GM21723 (cell line): Measurements from ENCODE around the gene YTHDF1.
"Not testable (repeated sequence)": the region's sequence is repeated elsewhere in the genome, so short reads cannot be mapped to it uniquely, and the experiment has no call there.

ENCODE experiments used
- ATAC-seq: cut with Tn5 transposase; IDR thresholded peaks from one replicate; pipeline ENCODE4 v1.9.1; 2021; ENCODE audit warnings: mild to moderate bottlenecking, moderate library complexity; ENCODE audit not compliant: unreplicated experiment

Gene YTHDF1

DNA sequence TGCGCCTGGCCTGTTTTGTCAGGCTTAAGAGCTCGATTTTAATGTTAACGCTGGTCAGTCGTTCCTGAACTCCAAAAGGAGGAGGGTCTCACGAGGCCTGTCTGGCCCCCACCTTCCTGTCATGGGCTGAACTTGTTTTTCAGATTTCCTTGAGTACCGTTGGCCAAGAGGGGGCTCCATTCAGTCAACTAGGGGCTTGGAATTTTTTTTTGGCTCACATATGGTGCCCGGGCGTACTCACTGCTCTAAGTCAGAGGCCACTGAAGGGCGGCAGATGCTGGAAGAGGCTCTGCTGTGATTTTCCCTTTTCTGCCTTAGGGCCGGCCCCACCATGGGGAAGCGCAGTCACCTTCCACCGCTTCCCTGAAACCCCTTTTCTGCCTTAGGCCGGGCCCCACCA, 12.9 kb upstream of the YTHDF1 start:
- no peak for ATAC-seq

DNA sequence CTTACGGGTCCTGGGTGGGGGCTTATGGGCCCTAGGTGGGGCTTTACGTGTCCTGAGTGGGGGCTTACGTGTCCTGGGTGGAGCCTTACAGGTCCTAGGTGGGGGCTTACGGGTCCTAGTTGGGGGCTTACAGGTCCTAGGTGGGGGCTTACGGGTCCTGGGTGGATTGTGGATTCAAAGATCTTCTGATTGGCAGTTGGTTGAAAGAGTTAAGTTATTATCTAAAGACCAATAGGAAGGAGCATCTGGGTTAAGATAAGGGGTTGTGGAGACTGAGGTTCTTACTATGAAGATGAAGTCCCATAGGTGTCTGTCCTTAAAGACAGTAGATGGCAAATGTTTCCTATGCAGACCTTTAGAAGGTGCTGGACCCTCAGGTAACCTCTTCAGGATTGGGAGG, 11.3 kb upstream of the YTHDF1 start:
- no peak for ATAC-seq

- no peak for ATAC-seq
These were observed 10.4 kb upstream of the YTHDF1 start for GRCh38 chr20:63226042-63226943.

- no peak for ATAC-seq
These were observed 9.1 kb upstream of the YTHDF1 start for GRCh38 chr20:63225082-63225454.

- ATAC-seq: no peak
These were observed 8.6 kb upstream of the YTHDF1 start for GRCh38 chr20:63224412-63225081.

GRCh38 chr20:63223826-63224207, 7.9 kb upstream of the YTHDF1 start:
- no peak for ATAC-seq

DNA sequence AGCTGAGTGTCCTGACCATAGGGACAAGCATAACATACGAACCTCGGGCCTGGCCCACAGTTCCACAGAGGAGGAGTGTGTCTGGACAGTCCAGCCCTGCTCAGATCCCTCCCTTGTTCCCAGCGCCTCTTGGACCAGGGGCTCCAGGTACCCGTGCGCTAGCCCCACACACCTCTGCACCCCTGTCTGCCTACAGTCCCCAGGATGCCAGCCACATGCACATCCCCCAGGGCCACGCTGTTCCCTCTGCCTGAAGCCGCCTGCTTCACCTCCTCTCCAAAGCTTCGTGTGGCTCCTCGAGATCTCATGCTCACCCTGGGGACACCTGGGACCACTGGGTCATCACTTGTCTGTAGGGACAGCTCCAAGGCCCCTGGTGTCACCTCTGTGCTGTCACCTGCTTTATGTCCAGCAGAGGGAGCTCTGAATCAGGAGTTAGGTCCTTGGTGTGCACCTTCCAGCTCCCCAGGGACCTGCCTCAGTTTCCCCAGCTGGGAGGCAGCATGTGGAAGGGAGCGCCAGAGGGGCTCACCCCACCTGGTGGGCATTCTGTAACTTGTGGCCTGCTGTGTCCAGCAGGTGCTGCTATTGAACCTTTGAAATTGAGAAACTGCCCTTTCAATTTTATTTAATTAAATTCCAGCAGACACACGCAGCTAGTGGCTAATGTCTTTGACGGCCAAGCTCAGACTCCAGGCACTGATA, 7.3 kb upstream of the YTHDF1 start:
- ATAC-seq: no peak

DNA sequence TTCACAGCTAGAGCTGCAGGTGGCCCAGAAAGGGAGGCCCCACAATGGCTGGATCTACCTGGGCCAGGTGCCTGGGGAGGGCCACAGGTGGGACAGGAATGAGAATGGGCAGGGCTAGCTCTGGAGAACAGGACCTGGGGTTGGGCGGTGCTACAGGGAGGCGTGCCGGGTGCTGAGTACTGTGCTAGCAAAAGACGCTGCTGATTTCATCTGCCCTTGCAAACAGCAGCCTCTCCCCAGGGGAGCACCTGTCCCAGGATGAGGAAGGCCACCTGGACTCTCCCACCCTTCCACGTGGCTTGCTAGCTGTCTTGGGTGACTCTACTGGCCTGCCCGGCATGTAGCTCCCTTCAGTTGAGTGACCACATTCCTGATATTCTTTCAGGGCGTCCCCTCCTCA, 6.6 kb upstream of the YTHDF1 start:
- ATAC-seq: no peak

GRCh38 chr20:63221400-63222053, 5.6 kb upstream of the YTHDF1 start:
- ATAC-seq: not testable (repeated sequence)

GRCh38 chr20:63220696-63221399, 4.9 kb upstream of the YTHDF1 start:
- no peak for ATAC-seq

GRCh38 chr20:63219866-63220521, 4.1 kb upstream of the YTHDF1 start:
- ATAC-seq: no peak

- ATAC-seq: no peak
These were observed 3.5 kb upstream of the YTHDF1 start for GRCh38 chr20:63219447-63219821.

- ATAC-seq: no peak
These were observed 2.9 kb upstream of the YTHDF1 start for GRCh38 chr20:63218701-63219446.

DNA sequence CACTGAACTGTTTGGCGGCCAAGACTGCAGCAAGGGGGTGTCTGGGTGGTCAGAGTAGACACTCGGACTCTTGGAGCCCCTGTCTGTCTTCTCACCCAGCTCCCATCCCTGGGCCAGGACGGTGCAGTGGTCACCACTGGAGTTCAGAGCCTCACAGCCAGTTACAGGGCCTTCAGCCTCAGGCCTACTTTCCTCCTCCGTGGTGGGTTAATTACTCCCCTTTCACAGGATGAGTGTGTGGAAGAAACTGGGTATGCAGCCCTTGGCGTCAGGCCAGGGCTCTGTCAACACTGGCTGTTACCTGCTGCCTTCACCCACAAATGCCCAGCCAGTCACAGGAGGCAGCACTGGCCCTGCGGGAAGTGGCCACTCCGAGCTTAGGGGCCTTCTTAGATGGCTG, 1.8 kb upstream of the YTHDF1 start:
- no peak for ATAC-seq

GRCh38 chr20:63216849-63217471, 1.0 kb upstream of the YTHDF1 start:
- no peak for ATAC-seq

GRCh38 chr20:63215101-63216040, 560 bp downstream of the YTHDF1 start:
- ATAC-seq: peak; percentile 24

- no peak for ATAC-seq
These were observed 1.4 kb downstream of the YTHDF1 start for GRCh38 chr20:63214514-63214913.

- ATAC-seq: no peak
These were observed 3.1 kb downstream of the YTHDF1 start for GRCh38 chr20:63212792-63213191.
